Embryonic facial prominence (tissue), 1 donor: ENCODE data around the gene CHCT1.

ENCODE experiments used
- DNase-seq: peaks from one replicate; pipeline ENCODE4 v3.0.0-alpha.2; 2016; ENCODE audit errors: extremely low spot score

CHCT1 gene

GRCh38 chr17:60442271-60443173 lies 20.2 kb downstream of the CHCT1 start:
- DNase-seq, result peak; percentile 59

GRCh38 chr17:60443713-60444112 lies 21.4 kb downstream of the CHCT1 start:
- no peak for DNase-seq

GRCh38 chr17:60445144-60445543 lies 22.9 kb downstream of the CHCT1 start:
- DNase-seq, result no peak

GRCh38 chr17:60447375-60447774 lies 25.1 kb downstream of the CHCT1 start:
- DNase-seq, result no peak

GRCh38 chr17:60451071-60451470 lies 28.8 kb downstream of the CHCT1 start:
- no peak for DNase-seq

- no peak for DNase-seq
These were observed 29.7 kb downstream of the CHCT1 start for GRCh38 chr17:60451965-60452364.

- no peak for DNase-seq
These were observed 33.1 kb downstream of the CHCT1 start for GRCh38 chr17:60455378-60455777.

GRCh38 chr17:60457148-60457547 lies 34.9 kb downstream of the CHCT1 start:
- DNase-seq, result no peak

- no peak for DNase-seq
These were observed 39.3 kb downstream of the CHCT1 start for GRCh38 chr17:60461584-60461983.

- DNase-seq, result no peak
These were observed 41.0 kb downstream of the CHCT1 start for GRCh38 chr17:60463157-60463835.

GRCh38 chr17:60464343-60464742 lies 42.1 kb downstream of the CHCT1 start:
- no peak for DNase-seq

- no peak for DNase-seq
These were observed 46.1 kb downstream of the CHCT1 start for GRCh38 chr17:60468371-60468770.

GRCh38 chr17:60471451-60471850 lies 49.2 kb downstream of the CHCT1 start:
- DNase-seq, result no peak

- no peak for DNase-seq
These were observed 50.2 kb downstream of the CHCT1 start for GRCh38 chr17:60472449-60472848.

GRCh38 chr17:60473788-60474187 lies 51.5 kb downstream of the CHCT1 start:
- DNase-seq, result peak; percentile 33
